Activated naive CD4-positive, alpha-beta T cell treated with anti-CD3 and anti-CD28 coated beads, Interleukin-2, amount 10 ng/mL, durations not matched to agents 7 days and 5 days (primary cell): ENCODE results near the gene FLACC1.
A peak's percentile ranks its signal among the peaks of the same experiment; 100 is the strongest.

Source experiments
- CTCF ChIA-PET: fragments of 350-600 bp; sonication (Branson Sonifier 250); formaldehyde crosslinking; loops from one replicate; lab custom pipeline; 2021; ENCODE audit warnings: antibody characterized with exemption; lab: Charles Lee
- DNase-seq: peaks from one replicate; pipeline ENCODE4 v3.0.0-alpha.2; 2020
- H3K27ac Mint-ChIP-seq: one replicate; pipeline ENCODE4 v1.8.0; 2021; ENCODE audit warnings: mild to moderate bottlenecking, moderate library complexity, mixed read lengths
- H3K27me3 Mint-ChIP-seq: one replicate; pipeline ENCODE4 v1.8.0; 2021; ENCODE audit warnings: mild to moderate bottlenecking, mixed read lengths
- H3K36me3 Mint-ChIP-seq: one replicate; pipeline ENCODE4 v1.8.0; 2021; ENCODE audit warnings: mixed read lengths
- H3K4me1 Mint-ChIP-seq: one replicate; pipeline ENCODE4 v1.8.0; 2021; ENCODE audit warnings: mixed read lengths
- H3K4me3 Mint-ChIP-seq: one replicate; pipeline ENCODE4 v1.8.0; 2021; ENCODE audit warnings: mild to moderate bottlenecking, moderate library complexity, mixed read lengths
- H3K9me3 Mint-ChIP-seq: one replicate; pipeline ENCODE4 v1.8.0; 2021; ENCODE audit warnings: mixed read lengths

Gene FLACC1

GRCh38 chr2:201261906-201262305 lies 95.2 kb downstream of the FLACC1 start:
- Mint-ChIP-seq H3K4me1 (peaks cover 81% of the 10 kb centered on the region), H3K36me3 (peaks cover 39% of the 10 kb centered on the region), H3K27ac (peak overlapping the region; percentile 96), H3K9me3 (no peaks in the 10 kb centered on the region), H3K4me3 (peak overlapping the region; percentile 93), H3K27me3 (no peaks in the 10 kb centered on the region)
- no peak for DNase-seq
- CTCF ChIA-PET: interaction anchor here (0.7 to 7.5 kb wide), 12 partner anchors 9 to 374 kb away, joined by 3 to 57 read pairs (median 4); partner anchors contain the start of gene CASP10

- CTCF ChIA-PET: interaction anchor here (0.7 to 7.5 kb wide), 10 partner anchors 13 to 141 kb away, joined by 3 to 57 read pairs (median 5); partner anchors contain the start of gene CASP10
- H3K36me3 Mint-ChIP-seq: peaks cover 36% of the 10 kb centered on the region
Observed at GRCh38 chr2:201261471-201261870, 95.7 kb downstream of the FLACC1 start.

GRCh38 chr2:201260302-201260800 lies 96.8 kb downstream of the FLACC1 start, which contains the start of gene CASP8:
Gene CASP8 (plus strand): TSS chr2:201260536. CDS start chr2:201266487, 5,951 bp downstream.
- peak; percentile 79 for DNase-seq
- H3K9me3 Mint-ChIP-seq: no peaks in the 10 kb centered on the region
- H3K27ac Mint-ChIP-seq: peak within 1 kb of the TSS; percentile 96
- CTCF ChIA-PET: interaction anchor here (1.3 to 7.5 kb wide), 6 partner anchors 9 to 139 kb away, joined by 3 to 57 read pairs (median 5); partner anchors contain the start of gene CASP10
- H3K4me1 Mint-ChIP-seq: peaks cover 79% of the 10 kb centered on the region
- no peaks in the 10 kb centered on the region for H3K27me3 Mint-ChIP-seq
- peaks cover 28% of the 10 kb centered on the region for H3K36me3 Mint-ChIP-seq
- peak within 1 kb of the TSS; percentile 93 for H3K4me3 Mint-ChIP-seq

More at GRCh38 chr2:201261471-201261870, 95.7 kb downstream of the FLACC1 start:
- no peaks in the 10 kb centered on the region for H3K9me3 Mint-ChIP-seq
- H3K4me3 Mint-ChIP-seq: peak overlapping the region; percentile 93
- DNase-seq: peak; percentile 83
- H3K27me3 Mint-ChIP-seq: no peaks in the 10 kb centered on the region
- peak overlapping the region; percentile 96 for H3K27ac Mint-ChIP-seq
- H3K4me1 Mint-ChIP-seq: peaks cover 81% of the 10 kb centered on the region

GRCh38 chr2:201258666-201259615 lies 98.2 kb downstream of the FLACC1 start:
- peaks cover 32% of the 10 kb centered on the region for H3K36me3 Mint-ChIP-seq
- H3K27me3 Mint-ChIP-seq: no peaks in the 10 kb centered on the region
- peak overlapping the region; percentile 95 for H3K27ac Mint-ChIP-seq
- peak overlapping the region; percentile 77 for H3K4me3 Mint-ChIP-seq
- CTCF ChIA-PET: interaction anchor here (0.5 to 7.5 kb wide), 7 partner anchors 11 to 641 kb away, joined by 3 to 57 read pairs (median 3); partner anchors contain the start of gene CASP10
- H3K4me1 Mint-ChIP-seq: peaks cover 79% of the 10 kb centered on the region
- H3K9me3 Mint-ChIP-seq: no peaks in the 10 kb centered on the region
- no peak for DNase-seq

GRCh38 chr2:201257956-201258665 lies 99.0 kb downstream of the FLACC1 start:
- CTCF ChIA-PET: interaction anchor here (0.7 to 3.9 kb wide), 2 partner anchors 21 to 75 kb away, joined by 3 to 18 read pairs; partner anchors contain the start of gene CASP10
- peak; percentile 99 for DNase-seq
- Mint-ChIP-seq H3K9me3 (no peaks in the 10 kb centered on the region), H3K27ac (peak overlapping the region; percentile 95), H3K36me3 (peaks cover 33% of the 10 kb centered on the region), H3K27me3 (no peaks in the 10 kb centered on the region), H3K4me3 (peak overlapping the region; percentile 77), H3K4me1 (peaks cover 78% of the 10 kb centered on the region)

GRCh38 chr2:201257381-201257955 lies 99.7 kb downstream of the FLACC1 start:
- H3K27ac Mint-ChIP-seq: peak overlapping the region; percentile 95
- no peaks in the 10 kb centered on the region for H3K9me3 Mint-ChIP-seq
- H3K27me3 Mint-ChIP-seq: no peaks in the 10 kb centered on the region
- peak overlapping the region; percentile 77 for H3K4me3 Mint-ChIP-seq
- CTCF ChIA-PET: interaction anchor here (1.1 to 3.9 kb wide), 2 partner anchors 20 to 106 kb away, joined by 4 to 18 read pairs; no protein-coding TSS in a partner anchor
- peaks cover 78% of the 10 kb centered on the region for H3K4me1 Mint-ChIP-seq
- peaks cover 31% of the 10 kb centered on the region for H3K36me3 Mint-ChIP-seq
- DNase-seq: peak; percentile 68

- Mint-ChIP-seq H3K4me1 (peaks cover 84% of the 10 kb centered on the region), H3K9me3 (peaks cover 4% of the 10 kb centered on the region), H3K4me3 (peak overlapping the region; percentile 77), H3K27ac (peak overlapping the region; percentile 95), H3K36me3 (peaks cover 32% of the 10 kb centered on the region), H3K27me3 (no peaks in the 10 kb centered on the region)
- CTCF ChIA-PET: interaction anchor here (0.9 to 3.9 kb wide), 5 partner anchors 11 to 108 kb away, joined by 3 to 18 read pairs (median 4); no protein-coding TSS in a partner anchor
- no peak for DNase-seq
Observed at GRCh38 chr2:201256082-201256481, 101.1 kb downstream of the FLACC1 start.

GRCh38 chr2:201255408-201256033 lies 101.6 kb downstream of the FLACC1 start:
- peaks cover 10% of the 10 kb centered on the region for H3K9me3 Mint-ChIP-seq
- no peaks in the 10 kb centered on the region for H3K27me3 Mint-ChIP-seq
- no peak for DNase-seq
- CTCF ChIA-PET: interaction anchor here (0.9 to 3.9 kb wide), 5 partner anchors 9 to 23 kb away, joined by 3 to 18 read pairs (median 4); no protein-coding TSS in a partner anchor
- H3K4me1 Mint-ChIP-seq: peaks cover 89% of the 10 kb centered on the region
- peaks cover 36% of the 10 kb centered on the region for H3K36me3 Mint-ChIP-seq
- no peak overlapping the region for H3K4me3 Mint-ChIP-seq
- H3K27ac Mint-ChIP-seq: peak overlapping the region; percentile 98

- Mint-ChIP-seq H3K4me1 (peaks cover 91% of the 10 kb centered on the region), H3K4me3 (no peak overlapping the region), H3K27me3 (no peaks in the 10 kb centered on the region), H3K36me3 (peaks cover 45% of the 10 kb centered on the region), H3K27ac (peak overlapping the region; percentile 98), H3K9me3 (peaks cover 18% of the 10 kb centered on the region)
- DNase-seq: peak; percentile 49
- CTCF ChIA-PET: interaction anchor here (1.1 to 2.4 kb wide), 4 partner anchors 10 to 22 kb away, joined by 3 to 9 read pairs (median 6); no protein-coding TSS in a partner anchor
Observed at GRCh38 chr2:201254081-201254730, 102.9 kb downstream of the FLACC1 start.

GRCh38 chr2:201250741-201251140 lies 106.4 kb downstream of the FLACC1 start:
- Mint-ChIP-seq H3K4me1 (peaks cover 82% of the 10 kb centered on the region), H3K36me3 (peaks cover 64% of the 10 kb centered on the region), H3K4me3 (no peak overlapping the region), H3K9me3 (peaks cover 18% of the 10 kb centered on the region), H3K27me3 (no peaks in the 10 kb centered on the region), H3K27ac (peak overlapping the region; percentile 35)
- CTCF ChIA-PET: no interaction called here
- DNase-seq: no peak

- DNase-seq: no peak
Observed at GRCh38 chr2:201249889-201250288, 107.3 kb downstream of the FLACC1 start.

GRCh38 chr2:201248288-201248844 lies 108.8 kb downstream of the FLACC1 start:
- H3K4me1 Mint-ChIP-seq: peaks cover 63% of the 10 kb centered on the region
- H3K27me3 Mint-ChIP-seq: no peaks in the 10 kb centered on the region
- peaks cover 18% of the 10 kb centered on the region for H3K9me3 Mint-ChIP-seq
- no peak overlapping the region for H3K4me3 Mint-ChIP-seq
- H3K27ac Mint-ChIP-seq: peak overlapping the region; percentile 11
- CTCF ChIA-PET: no interaction called here
- peaks cover 64% of the 10 kb centered on the region for H3K36me3 Mint-ChIP-seq
- no peak for DNase-seq

More at GRCh38 chr2:201249889-201250288, 107.3 kb downstream of the FLACC1 start:
- Mint-ChIP-seq H3K9me3 (peaks cover 18% of the 10 kb centered on the region), H3K27me3 (no peaks in the 10 kb centered on the region), H3K4me3 (no peak overlapping the region), H3K27ac (no peak overlapping the region), H3K36me3 (peaks cover 66% of the 10 kb centered on the region), H3K4me1 (peaks cover 77% of the 10 kb centered on the region)
- CTCF ChIA-PET: interaction anchor here (0.5 to 1.3 kb wide), 3 partner anchors 17 to 114 kb away, joined by 3 read pairs; no protein-coding TSS in a partner anchor
